Measurements from ENCODE around the gene DUSP3.

DNA sequence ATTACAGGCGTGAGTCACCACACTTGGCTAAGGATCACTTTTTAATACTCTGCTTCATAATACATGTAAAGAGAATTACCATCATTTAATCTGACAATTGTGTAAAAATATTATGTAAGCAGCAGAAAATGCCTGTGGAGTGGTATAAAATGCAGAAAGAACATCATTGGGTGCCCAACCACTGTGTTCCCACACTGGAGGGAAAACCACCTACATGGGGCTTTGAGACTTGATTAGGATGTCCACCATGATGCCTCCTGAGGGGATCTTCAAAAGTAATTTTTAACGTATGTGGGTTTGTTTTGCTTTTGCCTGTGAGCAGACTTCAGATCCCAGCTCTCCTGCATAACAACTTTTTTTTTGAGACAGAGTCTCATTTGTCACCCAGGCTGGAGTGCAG lies 20.3 kb upstream of the DUSP3 start:
- TF ChIP-seq YY1 (IDR thresholded peaks at IDR 0.05; ENCODE audit: insufficient read depth, insufficient read length): no peak
- TF ChIP-seq ZNF274 (IDR thresholded peaks at IDR 0.05; ENCODE audit: low read depth, low read length): no peak
- no peak for TF ChIP-seq SUZ12 (IDR thresholded peaks at IDR 0.05; ENCODE audit: extremely low read depth, insufficient read depth, insufficient read length)
